ENCODE data around the gene AFF2. TPM values are rescaled to one million over a fixed set of nuclear protein-coding genes. Genes with fewer than 3 reads are reported as not detected.

Gene AFF2
- total and polyA plus RNA-seq, 2 donors from 2014 or later, result 0.09 to 5.7 TPM

GRCh38 chrX:148956352-148956751, 455.9 kb downstream of the AFF2 start:
- no peak for FAIRE-seq
- Histone ChIP-seq H3K36me3 (ENCODE audit: control insufficient read depth in 2 of 3, insufficient read depth in 3 of 3, low read length in 3 of 3) (no peaks in the 10 kb centered on the region), H3K27ac (ENCODE audit: low read depth in 2 of 2, low read length in 2 of 2) (no peak overlapping the region), H3K4me1 (ENCODE audit: control insufficient read depth in 2 of 3, insufficient read depth in 2 of 3, low read depth in 1 of 3, low read length in 3 of 3) (no peaks in the 10 kb centered on the region), H3K9ac (ENCODE audit: low read length in 3 of 3) (no peak overlapping the region), H3K9me3 (ENCODE audit: control insufficient read depth in 2 of 3, insufficient read depth in 1 of 3, low read length in 3 of 3) (no peaks in the 10 kb centered on the region), H3K4me3 (ENCODE audit: low read length in 3 of 3) (no peak overlapping the region), H3K27me3 (ENCODE audit: control insufficient read depth, insufficient read depth, low read length) (no peaks in the 10 kb centered on the region)
- intact Hi-C loops (cut with DNase I), result no loop called here
- TF ChIP-seq CTCF (IDR thresholded peaks at IDR 0.05; ENCODE audit: borderline replicate concordance, extremely low read depth, insufficient read depth), result no peak
- no peak for DNase-seq

DNA sequence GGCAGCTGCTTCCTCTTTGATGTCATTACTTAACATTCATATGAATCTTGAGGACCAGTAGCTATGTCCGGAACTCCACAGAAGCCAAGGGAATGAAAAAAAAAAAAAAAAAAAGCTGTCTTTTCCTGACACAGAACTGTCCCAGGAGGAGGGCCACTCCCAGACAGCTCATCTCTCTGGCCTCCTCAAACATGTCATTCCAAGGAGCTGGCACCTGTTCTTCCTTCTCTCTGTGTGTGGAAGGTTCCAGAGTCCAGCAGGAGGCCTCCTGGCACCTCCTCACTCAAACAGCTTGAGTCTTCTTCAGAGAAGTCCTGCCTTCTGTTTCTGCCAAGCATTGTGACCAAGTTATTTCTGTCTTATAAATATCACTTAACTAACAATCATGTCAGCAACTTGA, 458.5 kb downstream of the AFF2 start:
- no peaks in the 10 kb centered on the region for H3K9me3 ChIP-seq (ENCODE audit: control insufficient read depth in 2 of 3, insufficient read depth in 1 of 3, low read length in 3 of 3)
- no peaks in the 10 kb centered on the region for H3K27me3 ChIP-seq (ENCODE audit: control insufficient read depth, insufficient read depth, low read length)
- H3K4me3 ChIP-seq (ENCODE audit: low read length in 3 of 3), result no peak overlapping the region
- H3K27ac ChIP-seq (ENCODE audit: low read depth in 2 of 2, low read length in 2 of 2), result no peak overlapping the region
- FAIRE-seq (no peak), DNase-seq (no peak)
- no peak for TF ChIP-seq CTCF (IDR thresholded peaks at IDR 0.05; ENCODE audit: borderline replicate concordance, extremely low read depth, insufficient read depth)
- H3K4me1 ChIP-seq (ENCODE audit: control insufficient read depth in 2 of 3, insufficient read depth in 2 of 3, low read depth in 1 of 3, low read length in 3 of 3), result no peaks in the 10 kb centered on the region
- no peak overlapping the region for H3K9ac ChIP-seq (ENCODE audit: low read length in 3 of 3)
- no peaks in the 10 kb centered on the region for H3K36me3 ChIP-seq (ENCODE audit: control insufficient read depth in 2 of 3, insufficient read depth in 3 of 3, low read length in 3 of 3)
- intact Hi-C loops (cut with DNase I), result no loop called here

DNA sequence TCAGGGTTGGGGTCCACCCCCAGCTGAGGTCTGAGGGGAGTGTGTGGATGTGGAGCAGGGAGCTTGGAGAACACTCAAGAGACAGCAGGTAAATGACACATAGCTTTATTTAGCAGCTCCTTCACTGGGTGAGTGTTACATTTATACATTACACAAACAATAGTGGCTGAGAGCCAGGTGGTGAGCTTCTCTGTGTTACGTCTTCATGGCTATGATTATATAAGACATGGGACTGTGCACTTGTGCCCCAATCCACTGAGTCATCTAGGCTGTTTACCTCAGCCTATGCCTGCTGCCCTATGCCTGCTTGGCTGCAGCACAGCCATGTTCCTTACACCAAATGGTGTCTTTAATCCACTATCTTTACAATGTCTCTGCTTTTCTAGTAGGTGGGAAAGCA, 459.6 kb downstream of the AFF2 start:
- intact Hi-C loops (cut with DNase I), result no loop called here
- Histone ChIP-seq H3K4me3 (ENCODE audit: low read length in 3 of 3) (no peak overlapping the region), H3K9ac (ENCODE audit: low read length in 3 of 3) (no peak overlapping the region), H3K4me1 (ENCODE audit: control insufficient read depth in 2 of 3, insufficient read depth in 2 of 3, low read depth in 1 of 3, low read length in 3 of 3) (no peaks in the 10 kb centered on the region), H3K27me3 (ENCODE audit: control insufficient read depth, insufficient read depth, low read length) (no peaks in the 10 kb centered on the region), H3K36me3 (ENCODE audit: control insufficient read depth in 2 of 3, insufficient read depth in 3 of 3, low read length in 3 of 3) (no peaks in the 10 kb centered on the region), H3K27ac (ENCODE audit: low read depth in 2 of 2, low read length in 2 of 2) (no peak overlapping the region), H3K9me3 (ENCODE audit: control insufficient read depth in 2 of 3, insufficient read depth in 1 of 3, low read length in 3 of 3) (no peaks in the 10 kb centered on the region)
- no peak for FAIRE-seq
- DNase-seq, result no peak
- TF ChIP-seq CTCF (IDR thresholded peaks at IDR 0.05; ENCODE audit: borderline replicate concordance, extremely low read depth, insufficient read depth), result no peak

DNA sequence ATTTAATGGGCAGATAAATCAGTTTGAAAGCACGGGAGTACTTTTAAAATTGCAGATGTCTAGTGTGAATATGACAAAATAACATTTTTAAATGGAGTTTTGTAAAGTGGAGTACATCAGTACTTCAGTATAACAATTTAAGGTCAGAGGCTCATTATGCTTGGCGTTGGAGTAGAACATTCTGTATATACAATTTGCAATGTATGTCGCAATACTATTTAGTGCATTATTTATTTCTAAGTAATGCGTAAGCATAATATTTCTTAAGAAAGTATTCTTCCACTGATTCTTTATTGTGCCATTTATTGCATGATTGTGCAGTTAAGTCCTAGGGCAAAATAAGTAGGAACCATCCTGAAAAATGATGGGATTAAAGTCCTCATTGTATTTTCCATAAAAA, 461.6 kb downstream of the AFF2 start:
- FAIRE-seq (no peak), DNase-seq (no peak)
- H3K4me1 ChIP-seq (ENCODE audit: control insufficient read depth in 2 of 3, insufficient read depth in 2 of 3, low read depth in 1 of 3, low read length in 3 of 3), result no peaks in the 10 kb centered on the region
- no peaks in the 10 kb centered on the region for H3K36me3 ChIP-seq (ENCODE audit: control insufficient read depth in 2 of 3, insufficient read depth in 3 of 3, low read length in 3 of 3)
- H3K27ac ChIP-seq (ENCODE audit: low read depth in 2 of 2, low read length in 2 of 2), result no peak overlapping the region
- no peaks in the 10 kb centered on the region for H3K27me3 ChIP-seq (ENCODE audit: control insufficient read depth, insufficient read depth, low read length)
- no peaks in the 10 kb centered on the region for H3K9me3 ChIP-seq (ENCODE audit: control insufficient read depth in 2 of 3, insufficient read depth in 1 of 3, low read length in 3 of 3)
- H3K9ac ChIP-seq (ENCODE audit: low read length in 3 of 3), result no peak overlapping the region
- no peak overlapping the region for H3K4me3 ChIP-seq (ENCODE audit: low read length in 3 of 3)
- intact Hi-C loops (cut with DNase I), result no loop called here
- no peak for TF ChIP-seq CTCF (IDR thresholded peaks at IDR 0.05; ENCODE audit: borderline replicate concordance, extremely low read depth, insufficient read depth)
